Measurements from ENCODE around the gene BSCL2. TPM values are rescaled to one million over a fixed set of nuclear protein-coding genes. Genes with fewer than 3 reads are reported as not detected.
"Not testable (repeated sequence)": the region's sequence is repeated elsewhere in the genome, so short reads cannot be mapped to it uniquely, and the experiment has no call there.

BSCL2 gene
- total RNA-seq, 1 experiment from 2014 or later, result 77.4 TPM

DNA sequence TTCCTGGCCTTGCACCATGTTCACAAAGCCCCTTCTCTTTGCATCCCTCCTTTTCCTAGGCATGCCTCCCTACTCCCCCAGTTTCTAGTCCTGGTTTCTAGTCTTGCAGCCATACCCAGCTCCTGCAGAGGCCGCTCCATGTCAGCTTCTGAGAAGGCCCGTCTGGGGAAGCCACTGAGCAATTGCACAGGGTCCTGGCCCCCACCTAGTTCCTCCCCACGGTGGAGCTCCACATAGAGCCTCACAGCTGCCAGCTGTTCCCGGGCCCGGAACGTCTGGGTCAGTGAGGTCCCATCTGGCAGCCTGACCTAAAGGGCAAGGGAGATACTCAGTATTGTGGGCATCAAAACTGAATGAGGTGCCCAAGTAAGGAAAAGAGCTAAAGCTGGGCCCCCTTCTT lies 30.5 kb downstream of the BSCL2 start:
- peaks cover 8% of the 10 kb centered on the region for H3K23me2 ChIP-seq (ENCODE audit: insufficient read length, low read depth, low read length, poor library complexity, severe bottlenecking)
- peak overlapping the region in 1 of 2 experiments; percentile 85; a peak in 1 of 5 replicates for H3K4me3 Mint-ChIP-seq
- no CpG with 5 or more reads among the region's 6 CpGs for WGBS (ENCODE audit: extremely low coverage, insufficient read length, low lambda C conversion rate)

DNA sequence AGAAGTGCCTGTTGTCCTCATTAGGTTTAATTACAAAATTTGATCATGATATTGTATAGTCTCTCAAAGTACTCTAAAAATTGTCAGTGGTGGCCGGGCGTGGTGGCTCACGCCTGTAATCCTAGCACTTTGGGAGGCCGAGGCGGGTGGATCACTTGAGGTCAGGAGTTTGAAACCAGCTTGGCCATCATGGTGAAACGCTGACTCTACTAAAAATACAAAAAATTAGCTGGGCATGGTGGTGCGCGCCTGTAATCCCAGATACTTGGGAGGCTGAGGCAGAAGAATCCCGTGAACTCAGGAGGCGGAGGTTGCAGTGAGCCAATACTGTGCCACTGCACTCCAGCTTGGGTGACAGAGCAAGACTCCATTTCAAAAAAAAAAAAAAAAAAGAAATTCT lies 31.8 kb downstream of the BSCL2 start:
- not testable (repeated sequence) for H4K91ac ChIP-seq (ENCODE audit: insufficient read length, low read depth, low read length); H2AK5ac ChIP-seq (ENCODE audit: insufficient read length, low read length); H3K79me2 ChIP-seq (ENCODE audit: insufficient read depth, low read length); H2AFZ ChIP-seq (ENCODE audit: low read length); H3T11ph ChIP-seq (ENCODE audit: low read length); H3K18ac ChIP-seq (ENCODE audit: insufficient read length, low read depth, low read length); H3K9me3 ChIP-seq (ENCODE audit: control insufficient read depth, low read depth, low read length); DNase-seq; H2BK15ac ChIP-seq (ENCODE audit: low read depth, low read length); H3K27me3 Mint-ChIP-seq (ENCODE audit: low read depth); H3K27me3 ChIP-seq (ENCODE audit: insufficient read depth, low read length); H4K8ac ChIP-seq (replicated peaks; ENCODE audit: insufficient read length, low read depth, low read length); H2BK12ac ChIP-seq (ENCODE audit: insufficient read length, low read depth, low read length); H4K20me1 ChIP-seq (ENCODE audit: control insufficient read depth, insufficient read depth, insufficient read length); H3K79me1 ChIP-seq (ENCODE audit: insufficient read depth, low read depth, low read length, poor library complexity, severe bottlenecking); H3K9me3 Mint-ChIP-seq; H3K23ac ChIP-seq (ENCODE audit: insufficient read length, low read depth, low read length); H3K14ac ChIP-seq (ENCODE audit: insufficient read depth, low read length); H2BK5ac ChIP-seq (ENCODE audit: insufficient read length, low read length); H3K9ac ChIP-seq (ENCODE audit: extremely low read depth, insufficient read length, low read length); H4K5ac ChIP-seq (ENCODE audit: insufficient read length, low read depth, low read length); H3K27ac ChIP-seq (ENCODE audit: insufficient read length, low read depth, low read length); H3K4me1 ChIP-seq (ENCODE audit: insufficient read depth, low read length); H3K27ac Mint-ChIP-seq; H2BK20ac ChIP-seq (ENCODE audit: low read depth, low read length, poor library complexity, severe bottlenecking); H3K4ac ChIP-seq (ENCODE audit: low read depth, low read length); H3K56ac ChIP-seq (ENCODE audit: insufficient read length, low read depth, low read length); H2BK120ac ChIP-seq (ENCODE audit: low read depth, low read length, poor library complexity, severe bottlenecking); H3K4me3 Mint-ChIP-seq; H3K4me2 ChIP-seq (ENCODE audit: insufficient read depth, insufficient read length, low read length)
- no CpG with 5 or more reads among the region's 10 CpGs for WGBS (ENCODE audit: extremely low coverage, insufficient read length, low lambda C conversion rate)
- Mint-ChIP-seq H3K36me3 (ENCODE audit: insufficient read depth in 1 of 3, low read depth in 3 of 3) (peaks cover 17 to 49% (median 44%) of the 10 kb centered on the region in 3 experiments; a peak in 6 of 7 replicates), H3K4me1 (peaks cover 23 to 29% of the 10 kb centered on the region in 2 experiments)
- H3K23me2 ChIP-seq (ENCODE audit: insufficient read length, low read depth, low read length, poor library complexity, severe bottlenecking), result peaks cover 11% of the 10 kb centered on the region

More for the DNA sequence above, 30.5 kb downstream of the BSCL2 start:
- Histone ChIP-seq H2AK5ac (ENCODE audit: insufficient read length, low read length) (no peak overlapping the region), H3K18ac (ENCODE audit: insufficient read length, low read depth, low read length) (no peak overlapping the region), H3K27me3 (ENCODE audit: insufficient read depth, low read length) (no peaks in the 10 kb centered on the region), H3K79me1 (ENCODE audit: insufficient read depth, low read depth, low read length, poor library complexity, severe bottlenecking) (no peaks in the 10 kb centered on the region), H3K4ac (ENCODE audit: low read depth, low read length) (no peak overlapping the region), H2BK120ac (ENCODE audit: low read depth, low read length, poor library complexity, severe bottlenecking) (no peak overlapping the region), H3K9ac (ENCODE audit: extremely low read depth, insufficient read length, low read length) (no peak overlapping the region), H3K4me1 (ENCODE audit: insufficient read depth, low read length) (no peaks in the 10 kb centered on the region), H3K27ac (ENCODE audit: insufficient read length, low read depth, low read length) (no peak overlapping the region), H4K5ac (ENCODE audit: insufficient read length, low read depth, low read length) (no peak overlapping the region), H2BK12ac (ENCODE audit: insufficient read length, low read depth, low read length) (no peak overlapping the region), H3K9me3 (ENCODE audit: control insufficient read depth, low read depth, low read length) (no peaks in the 10 kb centered on the region), H4K20me1 (ENCODE audit: control insufficient read depth, insufficient read depth, insufficient read length) (no peaks in the 10 kb centered on the region), H3K14ac (ENCODE audit: insufficient read depth, low read length) (no peak overlapping the region), H2BK5ac (ENCODE audit: insufficient read length, low read length) (no peak overlapping the region), H4K8ac (replicated peaks; ENCODE audit: insufficient read length, low read depth, low read length) (no peak overlapping the region), H3K23ac (ENCODE audit: insufficient read length, low read depth, low read length) (no peak overlapping the region), H2BK15ac (ENCODE audit: low read depth, low read length) (no peak overlapping the region), H3K4me2 (ENCODE audit: insufficient read depth, insufficient read length, low read length) (no peak overlapping the region), H2BK20ac (ENCODE audit: low read depth, low read length, poor library complexity, severe bottlenecking) (no peak overlapping the region), H3K79me2 (ENCODE audit: insufficient read depth, low read length) (no peaks in the 10 kb centered on the region), H2AFZ (ENCODE audit: low read length) (no peak overlapping the region), H3K56ac (ENCODE audit: insufficient read length, low read depth, low read length) (no peak overlapping the region), H3T11ph (ENCODE audit: low read length) (no peak overlapping the region), H4K91ac (ENCODE audit: insufficient read length, low read depth, low read length) (no peak overlapping the region)
- H3K27me3 Mint-ChIP-seq (ENCODE audit: low read depth), result no peaks in the 10 kb centered on the region
- peaks cover 17 to 30% of the 10 kb centered on the region in 2 experiments for H3K4me1 Mint-ChIP-seq
- H3K27ac Mint-ChIP-seq, result peak overlapping the region in 2 of 3 experiments; percentile 31 to 63; a peak in 2 of 7 replicates
- DNase-seq, result no peak
- H3K9me3 Mint-ChIP-seq, result 0 out of 5 replicates have a peak, but pooled peaks cover 0 to 2% of the 10 kb centered on the region in 2 experiments
- H3K36me3 Mint-ChIP-seq (ENCODE audit: insufficient read depth in 1 of 3, low read depth in 3 of 3), result peaks cover 17 to 49% (median 44%) of the 10 kb centered on the region in 3 experiments; a peak in 6 of 7 replicates
- TF ChIP-seq CTCF (conservative IDR thresholded peaks at IDR 0.05), result 0 out of 3 replicates have a peak, but pooled peaks have one; percentile 14
